Measurements from ENCODE around the gene CAPRIN1. TPM values are rescaled to one million over a fixed set of nuclear protein-coding genes. Genes with fewer than 3 reads are reported as not detected.
"Not testable (repeated sequence)": the region's sequence is repeated elsewhere in the genome, so short reads cannot be mapped to it uniquely, and the experiment has no call there.

The CAPRIN1 gene
- polyA plus RNA-seq, 3 donors = 50.4 to 81.5 (median 59.2) TPM

GRCh38 chr11:34053161-34053686 is 1.7 kb downstream of the CAPRIN1 start:
- TF ChIP-seq CTCF (IDR thresholded peaks at IDR 0.05) = no peak
- peak overlapping the region; percentile 86 for H2AFZ ChIP-seq (ENCODE audit: insufficient read depth, low read depth, low read length, poor library complexity, severe bottlenecking)
- no peaks in the 10 kb centered on the region for H3K9me3 Mint-ChIP-seq
- peaks cover 49% of the 10 kb centered on the region for H4K20me1 ChIP-seq (ENCODE audit: insufficient read depth, low read length)
- H3K36me3 Mint-ChIP-seq = peaks cover 3 to 9% of the 10 kb centered on the region in 2 donors
- H3K4me3 ChIP-seq (replicated peaks in 1 of 3; ENCODE audit: low read depth in 2 of 3, low read length in 3 of 3) = peak overlapping the region; percentile 71 to 100 (median 79)
- no peaks in the 10 kb centered on the region for H3K27me3 ChIP-seq (ENCODE audit: control insufficient read depth in 2 of 2, insufficient read depth in 2 of 2, low read length in 2 of 2)
- peaks cover 8 to 19% of the 10 kb centered on the region in 2 donors for H3K36me3 ChIP-seq (replicated peaks in 1 of 2; ENCODE audit: control insufficient read depth in 1 of 2, insufficient read depth in 2 of 2, low read length in 2 of 2)
- peak overlapping the region; percentile 98 to 99 for H3K4me3 Mint-ChIP-seq
- peaks cover 0 to 1% (median 0%) of the 10 kb centered on the region in 3 donors for H3K27me3 Mint-ChIP-seq (ENCODE audit: low read depth in 3 of 3)
- intact Hi-C loops (cut with micrococcal nuclease) = loop anchor here in 1 of 2 donors (5.0 to 10.0 kb wide), 3 partner anchors 56 to 798 kb away; partner anchors contain the start of gene HIPK3
- peaks cover 67% of the 10 kb centered on the region for H3K79me2 ChIP-seq (ENCODE audit: insufficient read depth, low read length)
- peak overlapping the region; percentile 91 to 99 for H3K27ac ChIP-seq (ENCODE audit: low read depth in 1 of 2, low read length in 2 of 2)
- peak overlapping the region; percentile 85 for H3K4me2 ChIP-seq (replicated peaks; ENCODE audit: extremely low read depth, low read length, poor library complexity, severe bottlenecking)
- WGBS (ENCODE audit: insufficient coverage) = 0% methylated on average over 18 of the region's 24 CpGs
- peak overlapping the region; percentile 90 to 96 (median 93) for H3K27ac Mint-ChIP-seq
- peaks cover 45% of the 10 kb centered on the region for H3K4me1 Mint-ChIP-seq
- H3K9ac ChIP-seq (ENCODE audit: insufficient read depth, low read length, poor library complexity, severe bottlenecking) = peak overlapping the region; percentile 99
- H3K9me3 ChIP-seq (replicated peaks in 1 of 2; ENCODE audit: control insufficient read depth in 1 of 2, insufficient read depth in 1 of 2, low read length in 2 of 2) = no peaks in the 10 kb centered on the region
- peaks cover 16 to 39% of the 10 kb centered on the region in 2 donors for H3K4me1 ChIP-seq (ENCODE audit: control insufficient read depth in 1 of 2, insufficient read depth in 2 of 2, low read length in 2 of 2)
- DNase-seq = peak; percentile 57 to 67 (median 62)

GRCh38 chr11:34054351-34054750 is 2.8 kb downstream of the CAPRIN1 start:
- H3K27me3 ChIP-seq (ENCODE audit: control insufficient read depth in 2 of 2, insufficient read depth in 2 of 2, low read length in 2 of 2); H2AFZ ChIP-seq (ENCODE audit: insufficient read depth, low read depth, low read length, poor library complexity, severe bottlenecking); H3K9me3 Mint-ChIP-seq; H3K9ac ChIP-seq (ENCODE audit: insufficient read depth, low read length, poor library complexity, severe bottlenecking); H3K27me3 Mint-ChIP-seq (ENCODE audit: low read depth in 3 of 3); DNase-seq; H3K9me3 ChIP-seq (replicated peaks in 1 of 2; ENCODE audit: control insufficient read depth in 1 of 2, insufficient read depth in 1 of 2, low read length in 2 of 2); H3K4me3 Mint-ChIP-seq; H3K27ac ChIP-seq (ENCODE audit: low read depth in 1 of 2, low read length in 2 of 2): not testable (repeated sequence)
- WGBS (ENCODE audit: insufficient coverage) = 89% methylated on average over 3 of the region's 11 CpGs
- Histone ChIP-seq H3K4me1 (ENCODE audit: control insufficient read depth in 1 of 2, insufficient read depth in 2 of 2, low read length in 2 of 2) (peaks cover 16 to 35% of the 10 kb centered on the region in 2 donors), H3K4me2 (replicated peaks; ENCODE audit: extremely low read depth, low read length, poor library complexity, severe bottlenecking) (peak overlapping the region; percentile 85), H3K79me2 (ENCODE audit: insufficient read depth, low read length) (peaks cover 78% of the 10 kb centered on the region), H3K4me3 (replicated peaks in 1 of 3; ENCODE audit: low read depth in 2 of 3, low read length in 3 of 3) (peak overlapping the region in 1 of 3 experiments; percentile 100), H4K20me1 (ENCODE audit: insufficient read depth, low read length) (peaks cover 60% of the 10 kb centered on the region), H3K36me3 (replicated peaks in 1 of 2; ENCODE audit: control insufficient read depth in 1 of 2, insufficient read depth in 2 of 2, low read length in 2 of 2) (peaks cover 8 to 22% of the 10 kb centered on the region in 2 donors)
- Mint-ChIP-seq H3K36me3 (peaks cover 6 to 16% of the 10 kb centered on the region in 2 donors), H3K27ac (peak overlapping the region in 3 of 7 donors; percentile 9 to 95 (median 75)), H3K4me1 (peaks cover 49% of the 10 kb centered on the region)
- intact Hi-C loops (cut with micrococcal nuclease) = loop anchor here in 1 of 2 donors (5.0 to 10.0 kb wide), 3 partner anchors 57 to 800 kb away; partner anchors contain the start of gene HIPK3
